CD4-positive, alpha-beta T cell treated with Interleukin-2 at 100 ng/mL for 4 hours (primary cell): Measurements from ENCODE around the gene NCK1.
"Not testable (repeated sequence)": the region's sequence is repeated elsewhere in the genome, so short reads cannot be mapped to it uniquely, and the experiment has no call there.

Source experiments
- DNase-seq: peaks from one replicate; pipeline ENCODE4 v3.0.0-alpha.2; 2020; ENCODE audit warnings: low spot score

NCK1 gene

GRCh38 chr3:136987398-136987980, 125.5 kb downstream of the NCK1 start:
- not testable (repeated sequence) for DNase-seq

- DNase-seq = no peak
Observed at GRCh38 chr3:136988651-136989050, 126.6 kb downstream of the NCK1 start.

- DNase-seq = no peak
Observed at GRCh38 chr3:136989781-136990524, 127.9 kb downstream of the NCK1 start.

GRCh38 chr3:136990826-136991225, 128.8 kb downstream of the NCK1 start:
- no peak for DNase-seq

- DNase-seq = no peak
Observed at GRCh38 chr3:136992115-136992514, 130.1 kb downstream of the NCK1 start.

GRCh38 chr3:136994772-136995516, 132.9 kb downstream of the NCK1 start:
- no peak for DNase-seq

GRCh38 chr3:136995652-136996051, 133.6 kb downstream of the NCK1 start:
- DNase-seq = no peak
